K562 (cell line): ENCODE results near the gene ARFRP1. TPM values are rescaled to one million over a fixed set of nuclear protein-coding genes. Genes with fewer than 3 reads are reported as not detected.

Source experiments
- ARNT ChIP-seq, 2 experiments: fragments of 450-650 bp; IDR thresholded peaks; 2 replicates each; pipeline ENCODE4 v1.6.1; 2016; ENCODE audit warnings: mild to moderate bottlenecking in 1 of 2
- BACH1 ChIP-seq: fragments of 200-800 bp; sonication (Bioruptor generic); IDR thresholded peaks from 2 replicates; pipeline ENCODE4 v1.6.1; 2016; ENCODE audit warnings: missing genetic modification characterization, missing compliant biosample characterization
- CEBPG ChIP-seq, 3 experiments: fragments of 200-800 bp in 1 of 3; sonication (Bioruptor generic) in 1 of 3; sonication (generic) in 1 of 3; formaldehyde crosslinking in 1 of 3; IDR thresholded peaks in 2 of 3; conservative IDR thresholded peaks in 1 of 3; 2 replicates each; pipeline versions ENCODE4 v1.6.1 to v1.8.0; 2016 to 2022; ENCODE audit warnings: missing compliant biosample characterization in 2 of 3, missing genetic modification characterization in 2 of 3, mild to moderate bottlenecking in 1 of 3, missing genetic modification reagents in 1 of 3
- EHMT2 ChIP-seq: fragments of 450-650 bp; IDR thresholded peaks from 2 replicates; pipeline ENCODE4 v1.6.1; 2018; ENCODE audit warnings: antibody characterized with exemption
- HCFC1 ChIP-seq: IDR thresholded peaks from 2 replicates; pipeline ENCODE4 v1.6.1; 2012; ENCODE audit warnings: low read depth, low read length, improper control_type of control experiment
- HDAC2 ChIP-seq: fragments of 450-650 bp; IDR thresholded peaks from 2 replicates; pipeline ENCODE4 v1.6.1; 2016; ENCODE audit warnings: mild to moderate bottlenecking
- HOMEZ ChIP-seq: fragments of 250-450 bp; sonication (Bioruptor Pico); IDR thresholded peaks from 2 replicates; pipeline ENCODE4 v1.4.0; 2020; ENCODE audit warnings: mild to moderate bottlenecking, moderate library complexity
- NEUROD1 ChIP-seq: fragments of 150-350 bp; IDR thresholded peaks from 2 replicates; pipeline ENCODE4 v1.6.1; 2014; ENCODE audit warnings: borderline replicate concordance, low read length, low read depth; ENCODE audit not compliant: partially characterized antibody
- NFE2L1 ChIP-seq: fragments of 450-650 bp; IDR thresholded peaks from 2 replicates; pipeline ENCODE4 v1.6.1; 2016; ENCODE audit warnings: missing genetic modification characterization, low read depth, mild to moderate bottlenecking, missing compliant biosample characterization, moderate library complexity, borderline replicate concordance
- RBM25 ChIP-seq: fragments of 200-400 bp; formaldehyde crosslinking; IDR thresholded peaks from 2 replicates; pipeline ENCODE4 v1.6.1; 2018; ENCODE audit warnings: low read length, low read depth, moderate library complexity; ENCODE audit not compliant: severe bottlenecking
- SOX6 ChIP-seq: fragments of 450-650 bp; IDR thresholded peaks from 2 replicates; pipeline ENCODE4 v1.6.1; 2014; ENCODE audit warnings: mild to moderate bottlenecking
- SREBF1 ChIP-seq: fragments of 150-350 bp; IDR thresholded peaks from 2 replicates; pipeline ENCODE4 v1.6.1; 2014; ENCODE audit warnings: antibody characterized with exemption, low read depth, low read length, borderline replicate concordance
- ZBTB33 ChIP-seq: sonication (generic); formaldehyde crosslinking; IDR thresholded peaks from 2 replicates; pipeline ENCODE4 v1.8.1; 2023; ENCODE audit warnings: mild to moderate bottlenecking, missing genetic modification reagents
- ZNF165 ChIP-seq: fragments of 250-450 bp; sonication (Bioruptor Pico); IDR thresholded peaks from 2 replicates; pipeline ENCODE4 v1.4.0; 2020; ENCODE audit warnings: borderline replicate concordance
- ZNF511 ChIP-seq: sonication (generic); formaldehyde crosslinking; IDR thresholded peaks from 2 replicates; pipeline ENCODE4 v1.8.0; 2022; ENCODE audit warnings: mild to moderate bottlenecking, missing genetic modification reagents
- ZNF518B ChIP-seq: fragments of 250-450 bp; sonication (Bioruptor Pico); IDR thresholded peaks from 2 replicates; pipeline ENCODE4 v1.5.0; 2021; ENCODE audit warnings: mild to moderate bottlenecking, moderate library complexity
- polyA plus RNA-seq, 8 experiments: library from polyadenylated mRNA; depleted of rRNA in 4 of 8; stranded (reverse) in 5 of 8; unstranded in 3 of 8; fragments of >200 nt; fragmentation: Nextera tagmentation in 2 of 8; fragmentation: Illumina TruSeq in 1 of 8; extraction: Ambion mirVana in 2 of 8; extraction: Trizol in 1 of 8; gene quantifications; 2 replicates each; pipeline versions ENCODE4 v1.2.1 to v1.2.3, GENCODE V29; 2011 to 2014; ENCODE audit warnings: inconsistent platforms in 1 of 8, missing spikeins in 1 of 8
- total RNA-seq, 7 experiments: library from RNA; depleted of rRNA in 6 of 7; stranded (reverse); fragments of >200 nt in 6 of 7; fragmentation: Illumina TruSeq in 2 of 7; extraction: Trizol in 2 of 7; gene quantifications; 2 replicates each; pipeline versions ENCODE4 v1.2.1 to v1.2.3, GENCODE V29; 2011 to 2021; ENCODE audit warnings: low replicate concordance in 1 of 7

Gene ARFRP1
- total and polyA plus RNA-seq, 9 of the 15 experiments (the other 6 are each of a cell fraction or from before 2014, with no cell fraction given): 2.2 to 78.9 (median 37.3) TPM

GRCh38 chr20:63653041-63653973 lies 54.5 kb downstream of the ARFRP1 start, which contains the start of gene STMN3 (continued):
- TF ChIP-seq EHMT2: peak; percentile 99
- no peak for TF ChIP-seq ARNT (IDR thresholded peaks at IDR 0.05)
- no peak for TF ChIP-seq SOX6
- TF ChIP-seq ZNF518B (CRISPR knock-in tag): no peak
- TF ChIP-seq CEBPG (CRISPR knock-in tag; IDR thresholded peaks at IDR 0.05): no peak
- no peak for TF ChIP-seq CEBPG (tag; conservative IDR thresholded peaks at IDR 0.05 in 1 of 2, IDR thresholded peaks at IDR 0.05 in 1 of 2)
- TF ChIP-seq HOMEZ (CRISPR knock-in tag): no peak
- TF ChIP-seq ZNF511: peak; percentile 93; the same call in 1 of the 2 replicates
- TF ChIP-seq SREBF1: no peak
- peak; percentile 16 for TF ChIP-seq NEUROD1
- no peak for TF ChIP-seq RBM25
- no peak for TF ChIP-seq BACH1 (tag)
- no peak for TF ChIP-seq ZNF165 (CRISPR knock-in tag)
- TF ChIP-seq ZBTB33 (CRISPR knock-in tag): peak; percentile 58; the same call in 1 of the 2 replicates
- TF ChIP-seq NFE2L1 (tag): no peak
- 0 out of 2 replicates have a peak, but pooled peaks have one; percentile 55 for TF ChIP-seq HDAC2
- TF ChIP-seq HCFC1: peak; percentile 47; the same call in 1 of the 2 replicates
